K562 (cell line): ENCODE data around the gene TRIM48. TPM values are rescaled to one million over a fixed set of nuclear protein-coding genes. Genes with fewer than 3 reads are reported as not detected.

Source experiments
- ATAC-seq: fragments of 200-7000 bp; cut with Tn5 transposase; 3 replicates; pipeline ENCODE4 v1.9.1; 2020; ENCODE audit warnings: moderate library complexity
- BruUV-seq: library from RNA; stranded (reverse); fragments of 400-500 nt; replicated peaks from 2 replicates; lab custom pipeline; 2021; lab: Mats Ljungman, UMichigan
- CTCF ChIA-PET: fragments of 300-600 bp; formaldehyde crosslinking; extraction: SDS; loops from one replicate; lab custom pipeline; 2021; ENCODE audit warnings: low intra/inter-chr PET ratio; lab: Yijun Ruan, JAX
- POLR2A ChIA-PET: fragments of 300-600, 350-650 bp; sonication (Branson Sonifier 250); formaldehyde crosslinking; extraction: SDS; loops from one replicate; lab custom pipeline; 2021; ENCODE audit warnings: antibody characterized with exemption, inconsistent platforms; lab: Yijun Ruan, JAX
- DNase-seq, 4 experiments: peaks; one replicate each; pipeline versions ENCODE4 v3.0.0 to v3.0.0-alpha.2; 2011 to 2018; ENCODE audit warnings: low spot score in 3 of 4, mixed read lengths in 3 of 4; ENCODE audit errors: extremely low read depth in 1 of 4
- FAIRE-seq: peaks from 2 replicates; lab custom pipeline; 2011; peaks lifted over from hg19 to GRCh38; lab: Jason Lieb, UNC
- H2AFZ ChIP-seq: 2 replicates; pipeline ENCODE4 v1.6.0; 2011; ENCODE audit warnings: low read depth, low read length, control low read depth, inconsistent platforms
- H3K27ac ChIP-seq: fragments of 200-600 bp; 3 replicates; pipeline ENCODE4 v1.8.0; 2011; ENCODE audit warnings: low read depth, mild to moderate bottlenecking, control low read depth, inconsistent platforms, low read length, moderate library complexity, mixed read lengths; ENCODE audit errors: extremely low read depth
- H3K27me3 ChIP-seq, 2 experiments: fragments of 300-600 bp in 1 of 2; 2 replicates in 1 of 2; 3 replicates in 1 of 2; pipeline versions ENCODE4 v1.6.0 to v1.8.0; 2011; ENCODE audit warnings: inconsistent platforms in 2 of 2, low read length in 2 of 2, mild to moderate bottlenecking in 1 of 2, mixed read lengths in 1 of 2, moderate library complexity in 1 of 2; ENCODE audit not compliant: control insufficient read depth in 2 of 2, insufficient read depth in 2 of 2
- H3K36me3 ChIP-seq: fragments of 300-600 bp; 3 replicates; pipeline ENCODE4 v1.8.0; 2011; ENCODE audit warnings: mild to moderate bottlenecking, low read length, inconsistent platforms; ENCODE audit not compliant: control insufficient read depth, insufficient read depth
- H3K4me1 ChIP-seq, 2 experiments: fragments of 200-600 bp in 1 of 2; replicated peaks in 1 of 2; 2 replicates in 1 of 2; 3 replicates in 1 of 2; pipeline versions ENCODE4 v1.5.1 to v1.8.0; 2011; ENCODE audit warnings: inconsistent platforms in 2 of 2, low read length in 2 of 2, mild to moderate bottlenecking in 1 of 2, mixed read lengths in 1 of 2, moderate library complexity in 1 of 2; ENCODE audit not compliant: control insufficient read depth in 2 of 2, insufficient read depth in 2 of 2
- H3K4me2 ChIP-seq: 2 replicates; pipeline ENCODE4 v1.6.1; 2011; ENCODE audit warnings: low read length, control low read depth, inconsistent platforms, mixed read lengths; ENCODE audit not compliant: insufficient read depth
- H3K4me3 ChIP-seq: fragments of 200-600 bp; sonication (generic), shearing (Covaris generic); 2 replicates; pipeline ENCODE4 v1.5.1; 2016; ENCODE audit warnings: control low read depth, inconsistent platforms
- H3K79me2 ChIP-seq: fragments of 200-600 bp; 3 replicates; pipeline ENCODE4 v1.8.0; 2011; ENCODE audit warnings: low read length, inconsistent platforms; ENCODE audit not compliant: control insufficient read depth, insufficient read depth
- H3K9ac ChIP-seq, 2 experiments: 2 replicates each; pipeline versions ENCODE4 v1.6.0 to v1.6.1; 2011; ENCODE audit warnings: low read depth in 2 of 2, low read length in 2 of 2, control low read depth in 1 of 2, inconsistent platforms in 1 of 2, mild to moderate bottlenecking in 1 of 2, mixed read lengths in 1 of 2; ENCODE audit not compliant: insufficient read depth in 1 of 2
- H3K9me1 ChIP-seq: one replicate; pipeline ENCODE4 v1.6.0; 2011; ENCODE audit warnings: inconsistent platforms, mild to moderate bottlenecking, low read length, moderate library complexity; ENCODE audit not compliant: control insufficient read depth, insufficient read depth
- H3K9me3 ChIP-seq: replicated peaks from 2 replicates; pipeline ENCODE4 v1.5.1; 2011; ENCODE audit warnings: low read depth, low read length, inconsistent platforms; ENCODE audit not compliant: control insufficient read depth, insufficient read depth
- H4K20me1 ChIP-seq: replicated peaks from 2 replicates; pipeline ENCODE4 v1.6.1; 2011; ENCODE audit warnings: low read length, inconsistent platforms, mixed read lengths; ENCODE audit not compliant: control insufficient read depth, insufficient read depth
- BCOR ChIP-seq: fragments of 450-650 bp; IDR thresholded peaks from 2 replicates; pipeline ENCODE4 v1.6.1; 2016
- CC2D1A ChIP-seq: fragments of 450-650 bp; IDR thresholded peaks from 2 replicates; pipeline ENCODE4 v1.6.1; 2017; ENCODE audit warnings: mild to moderate bottlenecking
- KLF16 ChIP-seq: IDR thresholded peaks from 2 replicates; pipeline ENCODE4 v1.6.1; 2016; ENCODE audit warnings: antibody characterized with exemption
- LCOR ChIP-seq: sonication (generic); formaldehyde crosslinking; IDR thresholded peaks from 2 replicates; pipeline ENCODE4 v1.8.0; 2022; ENCODE audit warnings: mild to moderate bottlenecking, missing genetic modification reagents
- POLR2G ChIP-seq: fragments of 200-400 bp; formaldehyde crosslinking; IDR thresholded peaks from 2 replicates; pipeline ENCODE4 v1.6.1; 2017; ENCODE audit warnings: low read depth, mild to moderate bottlenecking, antibody characterized with exemption, low read length, moderate library complexity
- PTBP1 ChIP-seq: fragments of 200-400 bp; formaldehyde crosslinking; IDR thresholded peaks from 2 replicates; pipeline ENCODE4 v1.6.1; 2017; ENCODE audit warnings: low read depth, low read length
- RFX5 ChIP-seq: IDR thresholded peaks from 2 replicates; pipeline ENCODE4 v1.6.1; 2011; ENCODE audit warnings: low read depth, mild to moderate bottlenecking, improper control_type of control experiment, low read length
- TSC22D4 ChIP-seq: fragments of 450-650 bp; IDR thresholded peaks from 2 replicates; pipeline ENCODE4 v1.6.1; 2016; ENCODE audit warnings: missing genetic modification characterization, missing biosample characterization, control low read depth
- ZNF140 ChIP-seq: fragments of 250-450 bp; sonication (Bioruptor Pico); IDR thresholded peaks from 2 replicates; pipeline ENCODE4 v1.8.0; 2021; ENCODE audit warnings: moderate library complexity, mild to moderate bottlenecking, inconsistent platforms
- ZNF263 ChIP-seq: sonication (generic); formaldehyde crosslinking; IDR thresholded peaks from 2 replicates; pipeline ENCODE4 v1.8.0; 2022; ENCODE audit warnings: mild to moderate bottlenecking, missing genetic modification reagents, borderline replicate concordance
- ZNF668 ChIP-seq: fragments of 250-450 bp; sonication (Bioruptor Pico); IDR thresholded peaks from 2 replicates; pipeline ENCODE4 v1.8.0; 2022; ENCODE audit warnings: mild to moderate bottlenecking, inconsistent platforms
- whole genome bisulfite sequencing: fragments of 100-300 bp; shearing (Covaris generic); methylation state at CpG from one replicate; pipeline ENCODE4 v1.1.6; 2016; ENCODE audit warnings: low coverage, mixed read lengths; ENCODE audit not compliant: insufficient coverage; ENCODE audit errors: missing lambda C conversion rate; 5-methylcytosine and 5-hydroxymethylcytosine counted together
- in situ Hi-C: fragments of 300-500 bp; cut with MboI; formaldehyde crosslinking; loops from 4 replicates; pipeline ENCODE4 v1.15.0; 2018; ENCODE audit warnings: inconsistent platforms, mixed read lengths
- intact Hi-C: fragments of 100-400 bp; cut with micrococcal nuclease; formaldehyde crosslinking; loops from 2 replicates; pipeline ENCODE4 v1.14.2; 2022
- polyA plus RNA-seq, 8 experiments: library from polyadenylated mRNA; depleted of rRNA in 4 of 8; stranded (reverse) in 5 of 8; unstranded in 3 of 8; fragments of >200 nt; fragmentation: Nextera tagmentation in 2 of 8; fragmentation: Illumina TruSeq in 1 of 8; extraction: Ambion mirVana in 2 of 8; extraction: Trizol in 1 of 8; gene quantifications; 2 replicates each; pipeline versions ENCODE4 v1.2.1 to v1.2.3, GENCODE V29; 2011 to 2014; ENCODE audit warnings: inconsistent platforms in 1 of 8, missing spikeins in 1 of 8
- total RNA-seq, 7 experiments: library from RNA; depleted of rRNA in 6 of 7; stranded (reverse); fragments of >200 nt in 6 of 7; fragmentation: Illumina TruSeq in 2 of 7; extraction: Trizol in 2 of 7; gene quantifications; 2 replicates each; pipeline versions ENCODE4 v1.2.1 to v1.2.3, GENCODE V29; 2011 to 2021; ENCODE audit warnings: low replicate concordance in 1 of 7
- TF ChIP-seq, protein P1 (sequence below): fragments of 450-650 bp; IDR thresholded peaks from 2 replicates; pipeline ENCODE4 v1.6.1; 2016; ENCODE audit warnings: mild to moderate bottlenecking, moderate library complexity

TRIM48 gene
- total and polyA plus RNA-seq, 9 of the 15 experiments (the other 6 are each of a cell fraction or from before 2014, with no cell fraction given), result not detected

GRCh38 chr11:55263081-55263480, 1.1 kb downstream of the TRIM48 start:
- Histone ChIP-seq H3K4me3 (no peak overlapping the region), H3K9ac (no peak overlapping the region), H3K9me1 (no peaks in the 10 kb centered on the region), H3K9me3 (no peaks in the 10 kb centered on the region), H3K79me2 (no peaks in the 10 kb centered on the region), H3K27ac (no peak overlapping the region), H3K27me3 (no peaks in the 10 kb centered on the region), H3K4me1 (no peaks in the 10 kb centered on the region), H4K20me1 (no peaks in the 10 kb centered on the region), H3K36me3 (no peaks in the 10 kb centered on the region), H3K4me2 (no peak overlapping the region), H2AFZ (no peak overlapping the region)
- ChIA-PET POLR2A (no interaction called here), CTCF (no interaction called here)
- ATAC-seq (no peak), FAIRE-seq (no peak), DNase-seq (no peak)
- no TSS peak for BruUV-seq
- in situ Hi-C loops (no loop called here), intact Hi-C loops (no loop called here)
- WGBS, result 3% methylated on average over 5 of the region's 5 CpGs
- TF ChIP-seq ZNF263 (no peak), TSC22D4 (tag) (no peak), LCOR (CRISPR knock-in tag) (no peak), KLF16 (no peak), BCOR (no peak), POLR2G (no peak), RFX5 (no peak), ZNF668 (no peak), PTBP1 (no peak), CC2D1A (no peak), ZNF140 (CRISPR knock-in tag) (no peak)
- TF ChIP-seq, protein P1, sequence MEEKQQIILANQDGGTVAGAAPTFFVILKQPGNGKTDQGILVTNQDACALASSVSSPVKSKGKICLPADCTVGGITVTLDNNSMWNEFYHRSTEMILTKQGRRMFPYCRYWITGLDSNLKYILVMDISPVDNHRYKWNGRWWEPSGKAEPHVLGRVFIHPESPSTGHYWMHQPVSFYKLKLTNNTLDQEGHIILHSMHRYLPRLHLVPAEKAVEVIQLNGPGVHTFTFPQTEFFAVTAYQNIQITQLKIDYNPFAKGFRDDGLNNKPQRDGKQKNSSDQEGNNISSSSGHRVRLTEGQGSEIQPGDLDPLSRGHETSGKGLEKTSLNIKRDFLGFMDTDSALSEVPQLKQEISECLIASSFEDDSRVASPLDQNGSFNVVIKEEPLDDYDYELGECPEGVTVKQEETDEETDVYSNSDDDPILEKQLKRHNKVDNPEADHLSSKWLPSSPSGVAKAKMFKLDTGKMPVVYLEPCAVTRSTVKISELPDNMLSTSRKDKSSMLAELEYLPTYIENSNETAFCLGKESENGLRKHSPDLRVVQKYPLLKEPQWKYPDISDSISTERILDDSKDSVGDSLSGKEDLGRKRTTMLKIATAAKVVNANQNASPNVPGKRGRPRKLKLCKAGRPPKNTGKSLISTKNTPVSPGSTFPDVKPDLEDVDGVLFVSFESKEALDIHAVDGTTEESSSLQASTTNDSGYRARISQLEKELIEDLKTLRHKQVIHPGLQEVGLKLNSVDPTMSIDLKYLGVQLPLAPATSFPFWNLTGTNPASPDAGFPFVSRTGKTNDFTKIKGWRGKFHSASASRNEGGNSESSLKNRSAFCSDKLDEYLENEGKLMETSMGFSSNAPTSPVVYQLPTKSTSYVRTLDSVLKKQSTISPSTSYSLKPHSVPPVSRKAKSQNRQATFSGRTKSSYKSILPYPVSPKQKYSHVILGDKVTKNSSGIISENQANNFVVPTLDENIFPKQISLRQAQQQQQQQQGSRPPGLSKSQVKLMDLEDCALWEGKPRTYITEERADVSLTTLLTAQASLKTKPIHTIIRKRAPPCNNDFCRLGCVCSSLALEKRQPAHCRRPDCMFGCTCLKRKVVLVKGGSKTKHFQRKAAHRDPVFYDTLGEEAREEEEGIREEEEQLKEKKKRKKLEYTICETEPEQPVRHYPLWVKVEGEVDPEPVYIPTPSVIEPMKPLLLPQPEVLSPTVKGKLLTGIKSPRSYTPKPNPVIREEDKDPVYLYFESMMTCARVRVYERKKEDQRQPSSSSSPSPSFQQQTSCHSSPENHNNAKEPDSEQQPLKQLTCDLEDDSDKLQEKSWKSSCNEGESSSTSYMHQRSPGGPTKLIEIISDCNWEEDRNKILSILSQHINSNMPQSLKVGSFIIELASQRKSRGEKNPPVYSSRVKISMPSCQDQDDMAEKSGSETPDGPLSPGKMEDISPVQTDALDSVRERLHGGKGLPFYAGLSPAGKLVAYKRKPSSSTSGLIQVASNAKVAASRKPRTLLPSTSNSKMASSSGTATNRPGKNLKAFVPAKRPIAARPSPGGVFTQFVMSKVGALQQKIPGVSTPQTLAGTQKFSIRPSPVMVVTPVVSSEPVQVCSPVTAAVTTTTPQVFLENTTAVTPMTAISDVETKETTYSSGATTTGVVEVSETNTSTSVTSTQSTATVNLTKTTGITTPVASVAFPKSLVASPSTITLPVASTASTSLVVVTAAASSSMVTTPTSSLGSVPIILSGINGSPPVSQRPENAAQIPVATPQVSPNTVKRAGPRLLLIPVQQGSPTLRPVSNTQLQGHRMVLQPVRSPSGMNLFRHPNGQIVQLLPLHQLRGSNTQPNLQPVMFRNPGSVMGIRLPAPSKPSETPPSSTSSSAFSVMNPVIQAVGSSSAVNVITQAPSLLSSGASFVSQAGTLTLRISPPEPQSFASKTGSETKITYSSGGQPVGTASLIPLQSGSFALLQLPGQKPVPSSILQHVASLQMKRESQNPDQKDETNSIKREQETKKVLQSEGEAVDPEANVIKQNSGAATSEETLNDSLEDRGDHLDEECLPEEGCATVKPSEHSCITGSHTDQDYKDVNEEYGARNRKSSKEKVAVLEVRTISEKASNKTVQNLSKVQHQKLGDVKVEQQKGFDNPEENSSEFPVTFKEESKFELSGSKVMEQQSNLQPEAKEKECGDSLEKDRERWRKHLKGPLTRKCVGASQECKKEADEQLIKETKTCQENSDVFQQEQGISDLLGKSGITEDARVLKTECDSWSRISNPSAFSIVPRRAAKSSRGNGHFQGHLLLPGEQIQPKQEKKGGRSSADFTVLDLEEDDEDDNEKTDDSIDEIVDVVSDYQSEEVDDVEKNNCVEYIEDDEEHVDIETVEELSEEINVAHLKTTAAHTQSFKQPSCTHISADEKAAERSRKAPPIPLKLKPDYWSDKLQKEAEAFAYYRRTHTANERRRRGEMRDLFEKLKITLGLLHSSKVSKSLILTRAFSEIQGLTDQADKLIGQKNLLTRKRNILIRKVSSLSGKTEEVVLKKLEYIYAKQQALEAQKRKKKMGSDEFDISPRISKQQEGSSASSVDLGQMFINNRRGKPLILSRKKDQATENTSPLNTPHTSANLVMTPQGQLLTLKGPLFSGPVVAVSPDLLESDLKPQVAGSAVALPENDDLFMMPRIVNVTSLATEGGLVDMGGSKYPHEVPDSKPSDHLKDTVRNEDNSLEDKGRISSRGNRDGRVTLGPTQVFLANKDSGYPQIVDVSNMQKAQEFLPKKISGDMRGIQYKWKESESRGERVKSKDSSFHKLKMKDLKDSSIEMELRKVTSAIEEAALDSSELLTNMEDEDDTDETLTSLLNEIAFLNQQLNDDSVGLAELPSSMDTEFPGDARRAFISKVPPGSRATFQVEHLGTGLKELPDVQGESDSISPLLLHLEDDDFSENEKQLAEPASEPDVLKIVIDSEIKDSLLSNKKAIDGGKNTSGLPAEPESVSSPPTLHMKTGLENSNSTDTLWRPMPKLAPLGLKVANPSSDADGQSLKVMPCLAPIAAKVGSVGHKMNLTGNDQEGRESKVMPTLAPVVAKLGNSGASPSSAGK, result no peak
